B cell (primary cell): ENCODE results near the gene NPAS3.

Source experiments
- EZH2 ChIP-seq: IDR thresholded peaks from 2 replicates; pipeline ENCODE4 v1.6.1; 2012; ENCODE audit warnings: borderline replicate concordance, low read depth, mild to moderate bottlenecking, moderate library complexity, low read length; ENCODE audit not compliant: insufficient read depth, poor library complexity, severe bottlenecking
- TF ChIP-seq, protein P1 (sequence below): fragments of 200-600 bp; IDR thresholded peaks from one replicate; pipeline ENCODE4 v1.8.0; 2022; ENCODE audit warnings: antibody characterized with exemption, mild to moderate bottlenecking

DNA sequence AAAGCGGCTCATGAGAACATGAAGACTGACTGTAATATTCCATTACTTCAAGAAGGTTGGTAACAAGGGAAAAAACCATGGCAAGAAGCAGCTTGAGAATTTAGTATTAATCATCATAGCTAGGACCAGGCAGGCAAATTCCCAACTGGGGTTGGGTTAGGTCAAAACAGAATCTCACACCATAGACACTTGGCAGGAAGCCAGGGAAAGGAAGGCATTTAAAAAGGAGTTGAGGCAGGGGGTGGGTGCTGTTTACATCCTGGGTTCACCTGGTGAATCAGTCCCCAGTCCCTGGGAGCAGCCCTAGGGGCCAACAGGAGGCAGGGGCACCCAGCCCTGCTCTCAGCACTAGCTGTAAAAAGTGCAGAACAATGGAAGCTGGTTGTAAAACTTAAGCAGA lies 903.6 kb downstream of the NPAS3 start:
- TF ChIP-seq, protein P1, sequence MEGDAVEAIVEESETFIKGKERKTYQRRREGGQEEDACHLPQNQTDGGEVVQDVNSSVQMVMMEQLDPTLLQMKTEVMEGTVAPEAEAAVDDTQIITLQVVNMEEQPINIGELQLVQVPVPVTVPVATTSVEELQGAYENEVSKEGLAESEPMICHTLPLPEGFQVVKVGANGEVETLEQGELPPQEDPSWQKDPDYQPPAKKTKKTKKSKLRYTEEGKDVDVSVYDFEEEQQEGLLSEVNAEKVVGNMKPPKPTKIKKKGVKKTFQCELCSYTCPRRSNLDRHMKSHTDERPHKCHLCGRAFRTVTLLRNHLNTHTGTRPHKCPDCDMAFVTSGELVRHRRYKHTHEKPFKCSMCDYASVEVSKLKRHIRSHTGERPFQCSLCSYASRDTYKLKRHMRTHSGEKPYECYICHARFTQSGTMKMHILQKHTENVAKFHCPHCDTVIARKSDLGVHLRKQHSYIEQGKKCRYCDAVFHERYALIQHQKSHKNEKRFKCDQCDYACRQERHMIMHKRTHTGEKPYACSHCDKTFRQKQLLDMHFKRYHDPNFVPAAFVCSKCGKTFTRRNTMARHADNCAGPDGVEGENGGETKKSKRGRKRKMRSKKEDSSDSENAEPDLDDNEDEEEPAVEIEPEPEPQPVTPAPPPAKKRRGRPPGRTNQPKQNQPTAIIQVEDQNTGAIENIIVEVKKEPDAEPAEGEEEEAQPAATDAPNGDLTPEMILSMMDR, result no peak
- no peak for TF ChIP-seq EZH2
